ENCODE data around the gene GDF10.

Gene GDF10

GRCh38 chr10:47276071-47276470, 23.9 kb upstream of the GDF10 start:
- no peak for DNase-seq

GRCh38 chr10:47276576-47277351, 23.2 kb upstream of the GDF10 start:
- DNase-seq, result no peak

- no peak for DNase-seq
Observed at GRCh38 chr10:47277352-47278151, 22.4 kb upstream of the GDF10 start.

GRCh38 chr10:47278152-47278473, 21.9 kb upstream of the GDF10 start:
- no peak for DNase-seq

- DNase-seq, result no peak
Observed at GRCh38 chr10:47278720-47279119, 21.3 kb upstream of the GDF10 start.

- no peak for DNase-seq
Observed at GRCh38 chr10:47279276-47279675, 20.7 kb upstream of the GDF10 start.

GRCh38 chr10:47282005-47282656, 17.9 kb upstream of the GDF10 start:
- no peak for DNase-seq

GRCh38 chr10:47282657-47283018, 17.4 kb upstream of the GDF10 start:
- DNase-seq, result no peak

- no peak for DNase-seq
Observed at GRCh38 chr10:47283101-47283630, 16.8 kb upstream of the GDF10 start.

- no peak for DNase-seq
Observed at GRCh38 chr10:47283848-47284247, 16.1 kb upstream of the GDF10 start.

GRCh38 chr10:47285381-47286115, 14.4 kb upstream of the GDF10 start:
- DNase-seq, result no peak

GRCh38 chr10:47286116-47286505, 13.9 kb upstream of the GDF10 start:
- no peak for DNase-seq

GRCh38 chr10:47286591-47287315, 13.2 kb upstream of the GDF10 start:
- no peak for DNase-seq

- no peak for DNase-seq
Observed at GRCh38 chr10:47287365-47287802, 12.6 kb upstream of the GDF10 start.

- DNase-seq, result no peak
Observed at GRCh38 chr10:47287805-47288204, 12.2 kb upstream of the GDF10 start.

GRCh38 chr10:47288236-47288635, 11.8 kb upstream of the GDF10 start:
- DNase-seq, result no peak

GRCh38 chr10:47288916-47289495, 11.0 kb upstream of the GDF10 start:
- no peak for DNase-seq

GRCh38 chr10:47289921-47290320, 10.1 kb upstream of the GDF10 start:
- DNase-seq, result no peak

- DNase-seq, result no peak
Observed at GRCh38 chr10:47290338-47290737, 9.7 kb upstream of the GDF10 start.

- no peak for DNase-seq
Observed at GRCh38 chr10:47291682-47292081, 8.3 kb upstream of the GDF10 start.

GRCh38 chr10:47294057-47294456, 5.9 kb upstream of the GDF10 start:
- DNase-seq, result no peak

- no peak for DNase-seq
Observed at GRCh38 chr10:47294501-47294900, 5.5 kb upstream of the GDF10 start.
